ENCODE results near the gene CD2AP.

Gene CD2AP

DNA sequence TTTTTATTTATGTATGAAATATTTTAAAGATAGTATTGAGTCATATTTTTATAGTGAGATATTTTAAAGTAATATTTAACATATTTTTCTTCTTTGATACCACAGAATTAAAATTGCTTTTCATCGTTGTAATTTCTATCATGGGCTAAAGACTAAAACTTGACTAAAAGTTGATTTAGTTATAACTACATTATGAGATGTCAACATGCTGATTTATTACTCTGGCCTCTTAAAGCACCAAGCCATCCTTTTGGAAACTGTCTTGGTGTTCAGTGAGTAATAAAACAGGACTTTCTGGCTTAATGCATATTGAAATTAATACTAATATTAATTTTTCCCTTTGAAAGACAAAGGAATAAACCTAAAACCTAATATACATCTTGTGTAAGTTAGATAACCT lies 125.6 kb downstream of the CD2AP start:
- DNase-seq = no peak
- H3K27ac ChIP-seq (ENCODE audit: low read length) = no peak overlapping the region
- TF ChIP-seq CTCF (IDR thresholded peaks at IDR 0.05; ENCODE audit: low read length) (no peak), EZH2 (optimal IDR thresholded peaks at IDR 0.05; ENCODE audit: low read depth, low read length) (no peak), EZH2phosphoT487 (IDR thresholded peaks at IDR 0.05; ENCODE audit: low read length) (no peak)
- no peaks in the 10 kb centered on the region for H3K36me3 ChIP-seq (replicated peaks; ENCODE audit: insufficient read depth, low read length)
- no peak overlapping the region for H3K4me2 ChIP-seq (ENCODE audit: low read depth, low read length)
- H2AFZ ChIP-seq (ENCODE audit: low read length) = no peak overlapping the region
- no peak overlapping the region for H3K9ac ChIP-seq (ENCODE audit: low read length)
- no peaks in the 10 kb centered on the region for H3K9me2 ChIP-seq (replicated peaks; ENCODE audit: insufficient read depth, low read length)
- no peaks in the 10 kb centered on the region for H4K20me1 ChIP-seq (ENCODE audit: insufficient read depth, low read length)
- no peaks in the 10 kb centered on the region for H3K79me2 ChIP-seq (ENCODE audit: low read length)
- H3F3A ChIP-seq (ENCODE audit: insufficient read depth, low read length) = no peaks in the 10 kb centered on the region
- no peaks in the 10 kb centered on the region for H3K9me3 ChIP-seq (replicated peaks; ENCODE audit: insufficient read depth, low read length)
- peaks cover 8% of the 10 kb centered on the region for H3K4me1 ChIP-seq (ENCODE audit: low read length)
- no peak overlapping the region for H3K4me3 ChIP-seq (ENCODE audit: low read length)
- no peaks in the 10 kb centered on the region for H3K27me3 ChIP-seq (replicated peaks; ENCODE audit: insufficient read depth, low read length)

- Histone ChIP-seq H4K20me1 (ENCODE audit: insufficient read depth, low read length) (no peaks in the 10 kb centered on the region), H3K27me3 (replicated peaks; ENCODE audit: insufficient read depth, low read length) (no peaks in the 10 kb centered on the region), H3K36me3 (replicated peaks; ENCODE audit: insufficient read depth, low read length) (no peaks in the 10 kb centered on the region), H3K79me2 (ENCODE audit: low read length) (no peaks in the 10 kb centered on the region), H3K9ac (ENCODE audit: low read length) (no peak overlapping the region), H3F3A (ENCODE audit: insufficient read depth, low read length) (no peaks in the 10 kb centered on the region), H3K27ac (ENCODE audit: low read length) (no peak overlapping the region), H3K9me3 (replicated peaks; ENCODE audit: insufficient read depth, low read length) (no peaks in the 10 kb centered on the region), H3K4me1 (ENCODE audit: low read length) (peaks cover 8% of the 10 kb centered on the region), H2AFZ (ENCODE audit: low read length) (no peak overlapping the region), H3K4me2 (ENCODE audit: low read depth, low read length) (no peak overlapping the region), H3K4me3 (ENCODE audit: low read length) (no peak overlapping the region), H3K9me2 (replicated peaks; ENCODE audit: insufficient read depth, low read length) (no peaks in the 10 kb centered on the region)
- TF ChIP-seq CTCF (IDR thresholded peaks at IDR 0.05; ENCODE audit: low read length) (no peak), EZH2phosphoT487 (IDR thresholded peaks at IDR 0.05; ENCODE audit: low read length) (no peak), EZH2 (optimal IDR thresholded peaks at IDR 0.05; ENCODE audit: low read depth, low read length) (no peak)
- DNase-seq = no peak
These were observed 126.4 kb downstream of the CD2AP start for GRCh38 chr6:47603995-47604394.

GRCh38 chr6:47621838-47622449 lies 144.4 kb downstream of the CD2AP start:
- Histone ChIP-seq H3K36me3 (replicated peaks; ENCODE audit: insufficient read depth, low read length) (no peaks in the 10 kb centered on the region; the same call in 1 of the 2 replicates), H2AFZ (ENCODE audit: low read length) (no peak overlapping the region), H3K9me3 (replicated peaks; ENCODE audit: insufficient read depth, low read length) (no peaks in the 10 kb centered on the region), H3K4me3 (ENCODE audit: low read length) (no peak overlapping the region), H3F3A (ENCODE audit: insufficient read depth, low read length) (no peaks in the 10 kb centered on the region), H3K4me1 (ENCODE audit: low read length) (no peaks in the 10 kb centered on the region), H3K9me2 (replicated peaks; ENCODE audit: insufficient read depth, low read length) (no peaks in the 10 kb centered on the region), H3K27me3 (replicated peaks; ENCODE audit: insufficient read depth, low read length) (no peaks in the 10 kb centered on the region), H4K20me1 (ENCODE audit: insufficient read depth, low read length) (no peaks in the 10 kb centered on the region), H3K9ac (ENCODE audit: low read length) (no peak overlapping the region), H3K27ac (ENCODE audit: low read length) (no peak overlapping the region), H3K4me2 (ENCODE audit: low read depth, low read length) (no peak overlapping the region), H3K79me2 (ENCODE audit: low read length) (no peaks in the 10 kb centered on the region)
- DNase-seq = no peak
- TF ChIP-seq EZH2phosphoT487 (IDR thresholded peaks at IDR 0.05; ENCODE audit: low read length) (no peak), EZH2 (optimal IDR thresholded peaks at IDR 0.05; ENCODE audit: low read depth, low read length) (no peak), CTCF (IDR thresholded peaks at IDR 0.05; ENCODE audit: low read length) (no peak)
